Middle frontal gyrus (tissue), 1 donor: ENCODE data around the gene MEX3A.
"Not testable (repeated sequence)": the region's sequence is repeated elsewhere in the genome, so short reads cannot be mapped to it uniquely, and the experiment has no call there.

Experiments used
- DNase-seq: peaks from one replicate; pipeline ENCODE4 v3.0.0-alpha.2; 2015; ENCODE audit warnings: low spot score; ENCODE audit errors: extremely low spot score

MEX3A gene

GRCh38 chr1:156060937-156061636 is 21.2 kb downstream of the MEX3A start, which contains the start of gene RAB25:
RAB25 (plus strand) TSS chr1:156061160; CDS start chr1:156061401, 241 bp downstream.
- no peak for DNase-seq

DNA sequence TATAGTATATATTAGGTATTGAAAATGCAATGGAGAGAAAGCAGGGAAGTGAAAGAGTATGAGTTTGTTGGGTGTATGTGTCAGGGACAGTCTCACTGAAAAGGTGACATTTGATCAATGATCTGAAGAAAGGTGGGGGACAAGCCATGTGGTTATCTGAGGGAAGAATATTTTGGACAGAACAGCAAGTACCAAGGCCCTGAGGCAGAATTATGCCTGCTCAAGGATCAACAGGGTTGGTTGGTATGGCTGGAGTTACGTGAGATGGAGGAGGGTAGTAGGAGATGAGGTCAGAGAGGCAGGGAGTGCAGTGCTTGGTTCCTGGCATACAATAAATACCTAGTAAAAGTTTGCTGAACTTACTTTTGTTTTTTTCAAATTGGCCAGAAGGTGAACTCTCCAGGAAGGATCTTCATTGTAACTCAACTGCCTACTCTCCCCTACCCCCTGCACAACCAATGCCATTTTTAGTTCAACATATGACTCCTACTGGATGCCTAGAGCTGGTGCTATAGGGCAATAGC is 25.9 kb downstream of the MEX3A start:
- DNase-seq, result no peak

DNA sequence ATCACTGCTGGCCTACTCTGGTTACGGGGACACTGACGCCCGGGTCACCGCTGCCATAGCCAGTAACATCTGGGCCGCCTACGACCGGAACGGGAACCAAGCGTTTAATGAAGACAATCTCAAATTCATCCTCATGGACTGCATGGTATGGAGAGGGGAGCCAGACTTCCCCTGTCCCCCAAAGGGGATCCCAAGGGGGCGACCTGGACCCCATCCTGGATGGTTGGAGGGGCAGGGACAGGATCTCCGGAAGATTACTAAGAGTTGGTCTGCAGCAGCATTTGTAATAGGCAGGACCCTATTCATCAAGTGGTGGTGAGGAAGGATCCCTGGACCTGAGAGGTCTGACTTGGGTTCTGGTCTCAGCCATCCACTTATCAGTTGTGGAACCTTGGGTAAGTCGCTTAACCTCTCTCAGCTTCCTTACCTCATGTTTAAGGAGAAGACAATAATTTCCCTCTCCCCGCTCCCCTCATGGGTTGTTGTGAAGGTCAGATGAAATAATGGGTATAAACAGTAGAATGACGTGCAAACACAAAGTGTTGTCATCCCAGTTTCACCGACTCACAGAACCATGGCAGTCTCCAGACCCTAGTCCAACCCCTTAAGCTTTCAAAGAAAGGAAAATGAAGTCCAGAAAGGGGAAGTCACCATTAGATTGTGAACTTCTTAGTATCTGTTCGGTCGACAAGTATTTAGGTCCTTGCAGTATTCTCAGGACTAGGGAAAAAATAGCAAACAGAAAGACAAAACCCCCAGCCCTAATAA is 26.8 kb downstream of the MEX3A start:
- DNase-seq, result no peak

- DNase-seq, result peak; percentile 98
These were observed 27.6 kb downstream of the MEX3A start, which contains the start of gene LAMTOR2 for GRCh38 chr1:156054500-156055280. LAMTOR2 (plus strand) TSS chr1:156054782; CDS start chr1:156054890, 108 bp downstream.

GRCh38 chr1:156053768-156054499 is 28.3 kb downstream of the MEX3A start, which contains the start of gene UBQLN4:
UBQLN4 (minus strand) TSS chr1:156053798; CDS start chr1:156053701, 97 bp downstream.
- DNase-seq, result peak; percentile 69

GRCh38 chr1:156052862-156053767 is 29.1 kb downstream of the MEX3A start:
- peak; percentile 4 for DNase-seq

DNA sequence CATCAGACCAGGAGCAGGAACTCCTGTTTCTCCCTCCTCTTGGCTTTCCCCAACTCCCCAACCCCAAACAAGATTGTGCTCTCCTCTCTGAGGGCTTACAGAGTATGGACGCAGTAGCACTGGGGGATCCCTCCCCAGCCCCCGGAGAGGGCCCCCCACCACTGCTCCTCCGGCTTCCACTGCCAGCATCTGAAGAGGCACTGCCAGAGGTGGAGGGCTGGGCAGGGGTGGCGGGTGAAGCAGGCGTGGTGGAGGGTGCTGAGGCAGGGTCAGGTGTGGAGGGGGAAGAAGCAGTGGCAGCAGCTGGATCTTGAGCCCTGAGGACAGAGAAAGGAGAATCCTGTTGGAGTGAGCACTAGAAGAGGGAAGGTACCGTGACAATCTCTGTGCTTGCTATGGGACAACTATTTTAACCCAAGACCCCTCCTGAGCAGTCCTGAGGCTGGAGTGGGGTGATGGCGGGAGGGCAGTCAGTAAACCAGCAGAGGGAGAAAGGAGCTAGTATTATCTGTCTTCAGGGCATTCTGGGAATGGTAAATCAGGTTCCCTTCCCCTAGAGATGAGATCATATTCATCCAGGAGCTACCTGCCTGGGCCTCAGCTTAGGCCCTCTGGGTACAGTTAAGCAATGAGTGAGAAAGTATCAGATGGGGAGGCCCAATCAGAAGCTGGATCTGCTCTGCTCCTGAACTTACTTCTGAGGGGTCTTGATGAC is 31.1 kb downstream of the MEX3A start:
- no peak for DNase-seq

DNA sequence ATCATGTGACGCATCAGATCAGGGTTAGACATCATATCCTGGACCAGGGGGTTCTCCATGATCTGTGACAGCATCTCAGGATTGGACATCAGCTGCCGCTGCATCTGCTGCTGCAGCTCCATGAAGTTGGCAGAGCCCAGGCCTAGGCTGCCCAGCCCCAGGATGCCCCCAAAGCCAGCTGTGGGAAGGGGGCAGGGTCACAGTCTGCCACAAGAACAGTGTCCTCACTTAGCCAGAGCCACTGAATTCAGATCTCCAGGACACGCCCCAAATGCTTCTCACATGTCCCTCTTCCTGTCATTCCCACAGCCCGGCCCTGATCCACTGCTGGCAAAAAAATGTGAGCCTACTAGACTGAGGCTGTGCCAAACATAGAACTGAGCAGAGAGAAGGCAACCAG is 31.9 kb downstream of the MEX3A start:
- peak; percentile 28 for DNase-seq

DNA sequence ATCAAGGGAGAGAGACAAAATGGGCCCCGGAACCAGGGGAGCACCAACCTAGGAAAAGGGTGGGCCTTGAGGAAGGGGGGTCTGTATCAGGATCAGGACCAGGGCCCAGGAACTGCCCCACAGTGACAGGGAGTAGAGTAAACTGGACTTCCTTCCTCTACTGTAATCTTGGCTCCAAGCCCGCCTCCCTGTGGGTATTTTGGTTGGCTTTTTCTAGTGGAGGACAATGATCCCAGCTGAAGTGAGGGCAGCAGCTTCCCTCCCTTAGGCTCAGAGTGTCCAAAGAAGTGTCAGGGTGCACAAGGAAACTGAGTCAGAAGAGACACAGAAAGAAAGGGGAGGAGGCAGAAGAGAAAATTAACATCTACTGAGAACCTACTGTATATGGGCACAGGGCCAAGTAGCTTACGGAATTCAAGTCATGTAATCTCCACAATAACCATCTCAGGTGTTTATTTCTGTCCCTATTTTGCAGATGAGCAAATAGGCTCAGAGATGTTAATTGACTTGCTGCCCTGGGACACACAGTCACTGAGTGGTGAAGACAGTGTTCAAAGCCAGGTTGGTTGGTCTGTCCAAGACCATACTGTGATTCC is 33.5 kb downstream of the MEX3A start:
- DNase-seq, result no peak

GRCh38 chr1:156045076-156045475 is 37.2 kb downstream of the MEX3A start:
- no peak for DNase-seq

DNA sequence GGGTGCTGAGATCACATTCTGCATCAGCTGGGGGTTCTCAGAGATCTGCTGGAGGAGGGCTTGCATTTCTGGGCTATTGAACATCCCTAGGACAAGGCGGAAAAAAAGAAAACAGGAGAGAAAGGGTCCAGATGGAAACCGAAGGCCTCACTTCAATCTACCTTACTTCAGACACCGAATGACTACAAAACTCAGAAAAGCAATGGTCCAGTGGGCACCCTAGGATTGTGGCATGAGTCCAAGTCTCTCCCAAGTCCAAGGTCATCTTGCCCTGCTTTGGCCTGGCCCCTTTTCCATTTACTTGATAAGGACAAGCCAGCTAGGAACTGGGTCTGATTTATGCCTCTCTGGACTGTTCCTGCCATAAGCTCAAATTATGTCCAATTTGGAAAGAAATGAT is 39.4 kb downstream of the MEX3A start:
- no peak for DNase-seq

- DNase-seq, result not testable (repeated sequence)
These were observed 47.3 kb downstream of the MEX3A start for GRCh38 chr1:156034991-156035390.

DNA sequence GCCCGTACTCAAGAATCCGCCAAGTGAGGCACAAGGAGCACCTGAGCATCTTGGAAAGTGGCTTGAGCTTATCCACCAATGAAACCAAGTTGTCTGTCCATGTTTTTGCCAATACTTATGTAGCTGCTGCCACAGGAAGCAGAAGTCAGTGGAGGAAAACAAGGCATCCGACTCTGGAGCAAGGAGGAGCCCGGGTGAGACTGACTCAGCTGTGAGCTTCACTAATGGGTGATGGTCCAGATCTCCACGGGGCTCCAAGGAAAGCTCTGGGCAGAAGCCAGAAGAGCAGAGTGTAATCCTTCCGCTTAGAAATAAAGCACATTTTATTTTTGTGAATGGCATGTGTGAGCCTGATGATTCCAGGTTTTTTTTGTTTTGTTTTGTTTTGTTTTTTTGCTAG is 49.3 kb downstream of the MEX3A start:
- DNase-seq, result no peak

DNA sequence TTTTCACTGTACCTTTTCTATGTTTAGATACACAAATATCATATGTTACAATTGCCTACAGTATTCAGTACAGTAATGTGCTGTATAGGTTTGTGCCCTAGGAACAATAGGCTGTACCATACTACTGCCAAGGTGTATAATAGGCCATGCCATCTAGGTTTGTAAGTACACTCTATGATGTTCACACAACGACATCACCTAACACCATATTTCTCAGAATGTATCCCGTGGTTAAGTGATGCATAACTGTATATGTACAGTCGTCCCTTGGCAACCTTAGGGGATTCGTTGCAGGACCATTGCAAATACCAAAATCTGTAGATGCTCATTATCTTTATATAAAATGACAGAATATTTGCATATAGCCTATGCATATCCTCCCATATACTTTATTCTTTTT is 55.7 kb downstream of the MEX3A start:
- DNase-seq, result no peak

DNA sequence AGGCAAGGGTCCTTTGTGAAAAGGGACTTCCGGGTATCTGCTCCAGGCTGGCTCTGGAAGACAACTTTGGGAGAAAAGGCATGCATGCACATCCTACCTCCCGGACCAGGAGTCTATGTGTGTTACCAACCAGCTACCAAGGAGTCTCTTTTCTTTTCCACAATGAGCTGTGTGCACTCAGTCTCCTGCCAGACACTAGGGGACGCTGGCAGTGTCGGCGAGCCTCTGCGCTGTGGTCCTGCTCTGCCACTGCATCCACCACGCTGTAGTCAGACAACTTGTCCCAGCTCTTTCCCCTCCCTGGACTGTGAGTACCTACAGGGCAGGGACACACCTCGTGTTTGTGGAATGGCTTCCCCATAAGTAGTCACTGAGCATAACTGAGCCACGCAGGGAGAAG is 56.4 kb downstream of the MEX3A start:
- no peak for DNase-seq

DNA sequence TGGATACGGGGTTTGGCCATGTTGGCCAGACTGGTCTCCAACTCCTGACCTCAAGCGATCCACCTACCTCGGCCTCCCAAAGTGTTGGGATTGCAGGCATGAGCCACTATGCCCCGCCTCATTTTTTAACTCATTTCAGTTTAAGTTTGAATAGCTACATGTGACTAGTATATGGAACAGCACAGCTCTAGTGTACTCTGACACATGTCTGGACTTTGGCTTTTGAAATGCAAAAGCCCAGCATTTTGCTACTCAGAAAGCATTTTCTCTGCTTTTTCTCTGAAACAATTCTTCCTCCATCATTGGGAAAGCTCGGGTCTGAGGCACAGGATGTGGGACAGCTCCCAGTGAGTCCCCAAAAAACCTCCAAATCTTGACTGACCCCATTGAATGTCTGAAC is 57.5 kb downstream of the MEX3A start:
- no peak for DNase-seq
